Fibroblast of mammary gland (primary cell): ENCODE data around the gene LEMD3.

Experiments used
- DNase-seq: peaks from one replicate; pipeline ENCODE4 v3.0.0-alpha.2; 2010; ENCODE audit warnings: low read depth
- H3K4me3 ChIP-seq: 2 replicates; pipeline ENCODE4 v1.5.1; 2011; ENCODE audit warnings: low read depth, mild to moderate bottlenecking, low read length, moderate library complexity; ENCODE audit not compliant: control insufficient read depth
- TF ChIP-seq, protein P1 (sequence below): conservative IDR thresholded peaks from 2 replicates; pipeline ENCODE4 v1.5.1; 2011; ENCODE audit warnings: low read depth, low read length, inconsistent platforms; ENCODE audit not compliant: control insufficient read depth, insufficient read depth

Gene LEMD3

GRCh38 chr12:65125975-65126374 lies 43.4 kb upstream of the LEMD3 start:
- H3K4me3 ChIP-seq = no peak overlapping the region
- TF ChIP-seq, protein P1, sequence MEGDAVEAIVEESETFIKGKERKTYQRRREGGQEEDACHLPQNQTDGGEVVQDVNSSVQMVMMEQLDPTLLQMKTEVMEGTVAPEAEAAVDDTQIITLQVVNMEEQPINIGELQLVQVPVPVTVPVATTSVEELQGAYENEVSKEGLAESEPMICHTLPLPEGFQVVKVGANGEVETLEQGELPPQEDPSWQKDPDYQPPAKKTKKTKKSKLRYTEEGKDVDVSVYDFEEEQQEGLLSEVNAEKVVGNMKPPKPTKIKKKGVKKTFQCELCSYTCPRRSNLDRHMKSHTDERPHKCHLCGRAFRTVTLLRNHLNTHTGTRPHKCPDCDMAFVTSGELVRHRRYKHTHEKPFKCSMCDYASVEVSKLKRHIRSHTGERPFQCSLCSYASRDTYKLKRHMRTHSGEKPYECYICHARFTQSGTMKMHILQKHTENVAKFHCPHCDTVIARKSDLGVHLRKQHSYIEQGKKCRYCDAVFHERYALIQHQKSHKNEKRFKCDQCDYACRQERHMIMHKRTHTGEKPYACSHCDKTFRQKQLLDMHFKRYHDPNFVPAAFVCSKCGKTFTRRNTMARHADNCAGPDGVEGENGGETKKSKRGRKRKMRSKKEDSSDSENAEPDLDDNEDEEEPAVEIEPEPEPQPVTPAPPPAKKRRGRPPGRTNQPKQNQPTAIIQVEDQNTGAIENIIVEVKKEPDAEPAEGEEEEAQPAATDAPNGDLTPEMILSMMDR = no peak
- DNase-seq = no peak

- TF ChIP-seq, protein P1 = no peak
- H3K4me3 ChIP-seq = no peak overlapping the region
- DNase-seq = no peak
Measured at GRCh38 chr12:65126482-65126881, 42.9 kb upstream of the LEMD3 start.

DNA sequence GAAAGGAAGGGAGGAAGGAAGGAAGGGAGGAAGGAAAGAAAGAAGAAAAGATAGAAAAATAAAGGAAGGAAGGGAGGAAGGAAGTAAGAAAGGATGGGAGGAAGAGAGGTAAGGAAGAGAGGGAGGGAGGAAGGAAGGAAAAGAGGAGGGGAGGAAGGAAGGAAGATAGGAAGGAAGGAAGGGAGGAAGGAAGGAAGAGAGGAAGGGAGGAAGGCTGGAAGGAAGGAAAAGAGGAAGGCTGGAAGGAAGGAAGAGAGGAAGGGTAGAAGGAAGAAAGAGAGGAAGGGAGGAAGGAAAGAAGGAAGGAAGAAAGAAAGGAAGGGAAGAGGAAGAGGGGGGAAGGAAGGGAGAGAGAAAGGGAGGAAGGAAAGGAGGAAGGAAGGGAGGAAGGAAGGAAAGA lies 35.5 kb upstream of the LEMD3 start:
- TF ChIP-seq, protein P1 = no peak
- no peak overlapping the region for H3K4me3 ChIP-seq
- DNase-seq = no peak

- TF ChIP-seq, protein P1 = no peak
- H3K4me3 ChIP-seq = no peak overlapping the region
- no peak for DNase-seq
Measured at GRCh38 chr12:65139389-65139788, 30.0 kb upstream of the LEMD3 start.

DNA sequence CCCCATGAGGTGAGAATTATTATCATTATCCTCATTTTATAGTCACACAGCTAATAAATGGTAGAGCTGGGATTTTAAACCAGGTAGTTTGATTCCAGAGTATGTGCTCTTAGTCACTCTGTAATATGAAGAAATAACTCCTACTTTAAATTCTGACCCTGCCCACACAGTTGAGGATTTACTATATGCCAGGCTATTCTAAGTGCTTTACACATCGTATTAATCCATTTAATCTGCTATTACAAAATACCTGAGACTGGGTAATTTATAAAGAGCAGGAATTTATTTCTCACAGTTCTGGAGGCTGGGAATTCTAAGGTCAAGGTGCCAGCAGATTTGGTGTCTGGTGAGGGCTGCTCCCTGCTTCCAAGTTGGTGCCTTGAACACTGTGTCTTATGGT lies 28.6 kb upstream of the LEMD3 start:
- TF ChIP-seq, protein P1 = no peak
- H3K4me3 ChIP-seq = no peak overlapping the region
- no peak for DNase-seq

DNA sequence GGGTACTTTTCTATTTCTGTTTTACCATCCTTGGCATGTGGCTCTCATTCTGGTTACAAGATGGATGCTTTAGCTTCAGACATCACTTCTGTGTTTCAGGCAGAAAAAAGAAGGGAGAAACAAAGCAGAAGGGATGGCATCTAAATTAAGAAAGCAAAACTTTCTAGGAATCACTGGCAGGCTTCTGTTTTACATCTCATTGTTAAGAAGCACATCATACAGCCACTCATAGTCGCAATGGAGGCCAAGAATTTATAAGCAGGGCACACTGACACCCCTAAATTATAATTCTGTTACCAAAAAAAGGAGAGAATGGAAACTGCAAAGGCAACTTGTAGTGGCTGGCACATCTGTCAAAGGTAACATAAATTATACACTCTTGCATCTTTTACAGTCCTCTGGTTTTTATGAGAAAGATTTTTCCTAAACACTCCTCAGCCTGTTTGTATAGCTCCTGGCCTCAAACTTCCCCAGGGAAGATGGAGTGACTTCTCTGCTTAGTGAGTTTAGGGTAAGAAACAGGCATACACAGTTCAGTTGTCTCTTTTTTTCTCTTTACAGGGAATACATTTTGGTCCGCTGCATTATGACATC lies 22.0 kb upstream of the LEMD3 start:
- no peak for DNase-seq
- TF ChIP-seq, protein P1 = no peak
- H3K4me3 ChIP-seq = no peak overlapping the region

DNA sequence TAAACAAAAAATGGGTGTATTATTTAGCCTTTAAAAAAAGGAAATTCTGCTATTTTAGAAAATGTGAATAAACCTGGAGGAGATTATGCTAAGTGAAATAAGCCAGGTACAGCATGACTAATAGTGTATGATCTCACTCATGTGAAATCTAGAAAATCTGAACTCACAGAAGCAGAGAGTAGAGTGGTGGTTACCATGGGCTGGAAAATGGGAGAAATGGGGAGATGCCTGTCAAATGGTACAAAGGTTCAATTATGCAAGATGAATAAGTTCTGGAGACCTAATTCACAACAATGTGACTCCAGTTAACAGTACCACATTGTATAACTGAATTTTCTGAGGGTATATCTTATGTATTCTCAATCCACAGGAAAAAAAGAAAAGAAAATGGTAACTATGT lies 17.4 kb upstream of the LEMD3 start:
- TF ChIP-seq, protein P1 = no peak
- no peak overlapping the region for H3K4me3 ChIP-seq
- no peak for DNase-seq
